HG03571 (cell line): ENCODE measurements around the gene FUT4.

ENCODE experiments used
- ATAC-seq: cut with Tn5 transposase; IDR thresholded peaks from one replicate; pipeline ENCODE4 v1.9.1; 2021; ENCODE audit not compliant: unreplicated experiment

Gene FUT4

GRCh38 chr11:94597896-94598295, 54.2 kb downstream of the FUT4 start:
- ATAC-seq = no peak
